HEK293T (cell line): ENCODE results near the gene DHH.

Experiments
- BHLHE40 ChIP-seq: fragments of 450-650 bp; IDR thresholded peaks from 2 replicates; pipeline ENCODE4 v1.6.1; 2016; ENCODE audit warnings: mild to moderate bottlenecking, moderate library complexity, borderline replicate concordance
- CTBP1 ChIP-seq: fragments of 450-650 bp; IDR thresholded peaks from 2 replicates; pipeline ENCODE4 v1.6.1; 2016; ENCODE audit warnings: borderline replicate concordance
- ELF4 ChIP-seq: fragments of 450-650 bp; IDR thresholded peaks from 2 replicates; pipeline ENCODE4 v1.6.1; 2017; ENCODE audit warnings: antibody characterized with exemption
- FOXA1 ChIP-seq: fragments of 450-650 bp; IDR thresholded peaks from 2 replicates; pipeline ENCODE4 v1.6.1; 2016; ENCODE audit warnings: mild to moderate bottlenecking
- FOXK2 ChIP-seq: fragments of 450-650 bp; IDR thresholded peaks from 2 replicates; pipeline ENCODE4 v1.6.1; 2016; ENCODE audit warnings: mild to moderate bottlenecking
- FOXM1 ChIP-seq: fragments of 450-650 bp; IDR thresholded peaks from 2 replicates; pipeline ENCODE4 v1.6.1; 2017; ENCODE audit warnings: mild to moderate bottlenecking, borderline replicate concordance
- HDGF ChIP-seq: fragments of 450-650 bp; IDR thresholded peaks from 2 replicates; pipeline ENCODE4 v1.6.1; 2017; ENCODE audit warnings: antibody characterized with exemption, borderline replicate concordance
- LEF1 ChIP-seq: fragments of 450-650 bp; IDR thresholded peaks from 2 replicates; pipeline ENCODE4 v1.6.1; 2017; ENCODE audit warnings: mild to moderate bottlenecking, borderline replicate concordance
- NFRKB ChIP-seq: fragments of 450-650 bp; IDR thresholded peaks from 2 replicates; pipeline ENCODE4 v1.6.1; 2016; ENCODE audit warnings: mild to moderate bottlenecking, moderate library complexity
- SP1 ChIP-seq: fragments of 450-650 bp; IDR thresholded peaks from 2 replicates; pipeline ENCODE4 v1.6.1; 2017
- SUZ12 ChIP-seq: fragments of 450-650 bp; IDR thresholded peaks from 2 replicates; pipeline ENCODE4 v1.6.1; 2016; ENCODE audit warnings: mild to moderate bottlenecking
- TARDBP ChIP-seq: fragments of 450-650 bp; IDR thresholded peaks from 2 replicates; pipeline ENCODE4 v1.6.1; 2016
- ZNF384 ChIP-seq: fragments of 450-650 bp; IDR thresholded peaks from 2 replicates; pipeline ENCODE4 v1.6.1; 2016
- TF ChIP-seq, protein P1 (sequence below): fragments of 450-650 bp; IDR thresholded peaks from 2 replicates; pipeline ENCODE4 v1.6.1; 2016

DNA sequence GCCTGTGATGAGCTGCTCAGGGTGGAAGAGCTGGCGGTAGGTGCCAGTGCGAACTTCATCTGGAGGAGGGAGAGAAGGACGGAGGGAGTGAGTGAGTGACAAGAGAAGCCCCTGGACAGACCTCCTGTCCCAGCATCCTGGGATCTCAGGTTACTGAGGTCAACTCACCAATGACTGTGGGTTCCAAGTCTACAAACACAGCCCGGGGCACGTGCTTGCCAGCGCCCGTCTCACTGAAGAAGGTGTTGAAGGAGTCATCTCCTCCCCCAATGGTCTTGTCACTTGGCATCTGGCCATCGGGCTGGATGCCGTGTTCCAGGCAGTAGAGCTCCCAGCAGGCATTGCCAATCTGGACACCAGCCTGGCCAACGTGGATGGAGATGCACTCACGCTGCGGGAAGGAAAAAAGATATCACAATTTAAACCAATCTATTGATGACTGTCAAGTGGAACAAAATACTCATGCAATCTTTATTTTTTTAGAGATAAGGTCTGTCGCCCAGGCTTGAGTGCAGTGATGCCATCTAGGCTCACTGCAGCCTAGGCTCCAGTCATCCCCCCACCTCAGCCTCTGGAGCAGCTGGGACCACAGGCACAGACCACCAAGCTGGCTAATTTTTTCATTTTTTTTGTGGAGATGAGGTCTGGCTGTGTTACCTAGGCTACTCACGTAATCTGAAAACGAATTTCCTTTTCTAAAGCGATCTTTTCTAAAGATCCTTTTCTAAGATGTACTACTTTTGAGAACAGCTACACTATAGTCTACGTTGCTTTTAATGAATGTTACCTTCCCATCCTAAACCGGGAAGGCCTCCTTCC lies 34.9 kb upstream of the DHH start:
- TF ChIP-seq SUZ12 (no peak), FOXK2 (no peak), SP1 (no peak), BHLHE40 (no peak), LEF1 (no peak), ELF4 (no peak), TARDBP (no peak), FOXM1 (no peak), CTBP1 (no peak), NFRKB (no peak), FOXA1 (no peak), HDGF (no peak), ZNF384 (no peak)
- TF ChIP-seq, protein P1, sequence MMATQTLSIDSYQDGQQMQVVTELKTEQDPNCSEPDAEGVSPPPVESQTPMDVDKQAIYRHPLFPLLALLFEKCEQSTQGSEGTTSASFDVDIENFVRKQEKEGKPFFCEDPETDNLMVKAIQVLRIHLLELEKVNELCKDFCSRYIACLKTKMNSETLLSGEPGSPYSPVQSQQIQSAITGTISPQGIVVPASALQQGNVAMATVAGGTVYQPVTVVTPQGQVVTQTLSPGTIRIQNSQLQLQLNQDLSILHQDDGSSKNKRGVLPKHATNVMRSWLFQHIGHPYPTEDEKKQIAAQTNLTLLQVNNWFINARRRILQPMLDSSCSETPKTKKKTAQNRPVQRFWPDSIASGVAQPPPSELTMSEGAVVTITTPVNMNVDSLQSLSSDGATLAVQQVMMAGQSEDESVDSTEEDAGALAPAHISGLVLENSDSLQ = no peak
